Aorta (tissue), 5 donors: ENCODE results near the gene DENND6B. TPM values are rescaled to one million over a fixed set of nuclear protein-coding genes. Genes with fewer than 3 reads are reported as not detected.

Source experiments
- ATAC-seq: fragments of 200-7000 bp; cut with Tn5 transposase; one replicate; pipeline ENCODE4 v1.9.1; 2022; ENCODE audit warnings: moderate library complexity; ENCODE audit not compliant: low FRiP score
- DNase-seq, 2 donors: peaks; one replicate each; pipeline ENCODE4 v3.0.0-alpha.2; 2020
- H3K27ac ChIP-seq, 2 donors: one replicate each; pipeline ENCODE4 v1.5.1; 2013; ENCODE audit warnings: low read length in 2 of 2, mild to moderate bottlenecking in 2 of 2, moderate library complexity in 2 of 2, control low read depth in 1 of 2, inconsistent platforms in 1 of 2, low read depth in 1 of 2
- H3K27me3 ChIP-seq, 2 donors: one replicate each; pipeline ENCODE4 v1.6.1; 2013; ENCODE audit warnings: control low read depth in 1 of 2, low read length in 1 of 2, mild to moderate bottlenecking in 1 of 2, moderate library complexity in 1 of 2; ENCODE audit not compliant: insufficient read depth in 2 of 2, control insufficient read depth in 1 of 2
- H3K36me3 ChIP-seq, 2 donors: one replicate each; pipeline ENCODE4 v1.6.1; 2013; ENCODE audit warnings: control low read depth in 1 of 2, low read length in 1 of 2, mild to moderate bottlenecking in 1 of 2; ENCODE audit not compliant: insufficient read depth in 2 of 2, control insufficient read depth in 1 of 2
- H3K4me1 ChIP-seq, 2 donors: one replicate each; pipeline ENCODE4 v1.6.1; 2013; ENCODE audit warnings: low read length in 2 of 2, control low read depth in 1 of 2, mild to moderate bottlenecking in 1 of 2, moderate library complexity in 1 of 2; ENCODE audit not compliant: insufficient read depth in 2 of 2, control insufficient read depth in 1 of 2
- H3K4me3 ChIP-seq, 2 donors: one replicate each; pipeline ENCODE4 v1.5.1; 2013; ENCODE audit warnings: low read length in 2 of 2, control low read depth in 1 of 2, mild to moderate bottlenecking in 1 of 2
- H3K9me3 ChIP-seq: one replicate; pipeline ENCODE4 v1.6.1; 2013; ENCODE audit warnings: mild to moderate bottlenecking, low read length; ENCODE audit not compliant: control insufficient read depth
- WGBS, 2 donors: extraction: QIAGEN DNeasy Blood & Tissue Kit; methylation state at CpG; one replicate each; pipeline ENCODE4 v1.1.7; 2013; 5-methylcytosine and 5-hydroxymethylcytosine counted together
- intact Hi-C, 2 donors: fragments of 100-400 bp; cut with DNase I; formaldehyde crosslinking; loops; one replicate each; pipeline versions ENCODE4 v1.14.2 to v1.15.0; 2022
- polyA plus RNA-seq, 2 donors: library from polyadenylated mRNA; stranded (reverse); fragments of 200-250 nt; gene quantifications; one replicate each; pipeline ENCODE4 v1.2.3, GENCODE V29; 2013
- total RNA-seq, 2 donors: library from RNA; stranded (reverse); fragmentation: NEBNext Ultra II Directional; extraction: Animal tissue kit (Norgen Biotek cat#: 25700); gene quantifications; one replicate each; pipeline ENCODE4 v1.2.1, GENCODE V29; 2021
- donor health status: healthy with polysubstance abuse.
- donor health status: Bipolar disorder and iron deficiency.
- donor health status: DM: no; HTN: no; CAD: no.
- donor health status: DM: no; HTN: no; CAD: no.
- donor health status: DM: yes; HTN: yes; CAD: no.

The DENND6B gene
- total and polyA plus RNA-seq, 4 donors = 0.25 to 7.5 (median 4.7) TPM

DNA sequence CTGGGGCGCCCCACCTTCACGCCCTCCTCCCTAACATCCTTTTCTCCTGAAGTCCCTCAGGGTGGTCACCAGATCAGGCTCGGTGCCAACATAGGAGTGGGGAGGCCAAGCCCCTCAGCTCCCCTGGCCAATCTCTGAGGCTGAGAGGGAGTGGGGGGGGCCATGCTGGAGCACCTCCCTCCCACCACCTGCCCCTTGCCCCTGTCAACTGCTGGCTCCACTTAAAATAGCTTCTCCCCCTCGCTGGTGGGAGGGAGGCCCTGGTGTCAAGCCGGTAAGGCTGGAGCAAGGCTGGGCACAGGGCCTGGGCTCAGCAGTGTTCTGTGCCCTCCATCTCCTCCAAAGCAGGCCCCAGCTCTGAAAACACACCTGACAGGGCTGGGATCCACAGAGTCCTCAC is 24.2 kb downstream of the DENND6B start:
- Histone ChIP-seq H3K27me3 (no peaks in the 10 kb centered on the region), H3K4me1 (peaks cover 0 to 5% of the 10 kb centered on the region in 2 donors), H3K36me3 (no peaks in the 10 kb centered on the region), H3K27ac (no peak overlapping the region), H3K9me3 (no peaks in the 10 kb centered on the region), H3K4me3 (no peak overlapping the region)
- intact Hi-C loops = no loop called here
- DNase-seq (no peak), ATAC-seq (no peak)
- WGBS, 2 donors = 51% methylated on average over 5 of the region's 5 CpGs

GRCh38 chr22:50302041-50302541 is 24.7 kb downstream of the DENND6B start:
- intact Hi-C loops = no loop called here
- H3K4me3 ChIP-seq = no peak overlapping the region
- ATAC-seq = no peak

DNA sequence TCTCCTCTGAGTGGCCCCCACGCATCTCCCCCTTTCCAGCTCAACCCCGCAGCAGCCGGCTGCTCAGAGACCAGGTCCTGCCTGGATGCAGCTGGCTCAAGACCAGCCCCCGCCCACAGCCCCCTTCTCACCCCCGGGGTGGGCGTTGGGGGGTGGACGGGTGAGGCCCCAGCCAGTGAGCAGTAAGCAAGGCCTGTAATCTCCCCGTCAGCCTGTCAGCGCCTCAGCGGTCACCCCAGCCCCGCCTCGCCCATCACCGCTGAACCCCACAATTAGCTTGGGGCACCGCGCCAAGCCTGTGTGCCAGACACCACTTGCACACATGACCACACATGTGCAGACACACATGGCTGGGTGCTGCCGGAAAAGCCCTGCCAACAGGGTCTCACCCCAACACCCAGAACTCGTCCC is 25.2 kb downstream of the DENND6B start:
- Histone ChIP-seq H3K36me3 (no peaks in the 10 kb centered on the region), H3K27me3 (no peaks in the 10 kb centered on the region), H3K4me3 (no peak overlapping the region), H3K4me1 (peaks cover 0 to 5% of the 10 kb centered on the region in 2 donors), H3K9me3 (no peaks in the 10 kb centered on the region), H3K27ac (no peak overlapping the region)
- ATAC-seq (no peak), DNase-seq (no peak)
- 66 to 67% methylated on average over 17 of the region's 17 CpGs for WGBS, 2 donors
- intact Hi-C loops = no loop called here

More at GRCh38 chr22:50302041-50302541, 24.7 kb downstream of the DENND6B start:
- WGBS, 2 donors = 44 to 52% methylated on average over 9 of the region's 9 CpGs
- Histone ChIP-seq H3K4me1 (peaks cover 0 to 5% of the 10 kb centered on the region in 2 donors), H3K9me3 (no peaks in the 10 kb centered on the region), H3K27ac (no peak overlapping the region), H3K27me3 (no peaks in the 10 kb centered on the region), H3K36me3 (no peaks in the 10 kb centered on the region)
- DNase-seq = no peak

DNA sequence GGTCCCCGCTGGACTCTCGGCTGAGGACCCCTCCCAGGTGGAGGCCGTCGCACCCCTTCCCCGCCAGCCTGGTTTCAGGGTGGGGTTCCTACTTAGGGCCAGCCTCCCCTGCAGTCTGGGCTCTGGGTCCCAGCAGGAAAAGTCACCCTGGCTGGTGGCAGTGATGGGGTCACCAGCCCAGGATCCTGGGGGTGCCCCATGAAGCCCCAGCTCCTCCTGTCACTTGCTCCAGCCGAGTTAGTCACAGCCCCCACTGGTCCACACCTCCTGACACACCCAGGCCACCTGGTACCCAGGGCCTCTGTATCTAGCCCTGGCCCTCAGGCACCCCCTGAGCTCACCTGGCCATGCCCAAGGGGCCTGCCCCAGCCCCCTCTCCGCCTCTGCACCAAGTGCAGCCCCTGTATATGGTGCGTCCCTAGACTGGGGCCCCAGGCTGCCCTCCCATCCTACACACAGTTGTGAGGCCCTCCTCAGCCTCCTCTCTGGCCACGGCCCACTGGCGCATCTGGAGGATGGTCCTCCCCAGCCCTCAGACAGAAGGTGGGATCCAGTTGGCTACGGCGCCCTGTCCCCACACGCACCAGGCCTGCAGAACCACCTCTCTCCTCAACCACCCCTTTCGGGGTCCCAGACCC is 26.1 kb downstream of the DENND6B start:
- Histone ChIP-seq H3K9me3 (no peaks in the 10 kb centered on the region), H3K4me3 (no peak overlapping the region), H3K36me3 (no peaks in the 10 kb centered on the region), H3K4me1 (peaks cover 0 to 5% of the 10 kb centered on the region in 2 donors), H3K27me3 (no peaks in the 10 kb centered on the region), H3K27ac (no peak overlapping the region)
- intact Hi-C loops = no loop called here
- ATAC-seq = no peak
- WGBS, 2 donors = 88 to 91% methylated on average over 13 to 14 of the region's 14 CpGs
- DNase-seq = no peak

GRCh38 chr22:50299785-50300619 is 26.8 kb downstream of the DENND6B start:
- Histone ChIP-seq H3K4me3 (no peak overlapping the region), H3K9me3 (no peaks in the 10 kb centered on the region), H3K4me1 (peaks cover 0 to 5% of the 10 kb centered on the region in 2 donors), H3K27ac (no peak overlapping the region), H3K36me3 (no peaks in the 10 kb centered on the region), H3K27me3 (no peaks in the 10 kb centered on the region)
- no peak for DNase-seq
- WGBS, 2 donors = 57 to 67% methylated on average over 75 to 93 of the region's 93 CpGs
- ATAC-seq = no peak
- intact Hi-C loops = no loop called here

DNA sequence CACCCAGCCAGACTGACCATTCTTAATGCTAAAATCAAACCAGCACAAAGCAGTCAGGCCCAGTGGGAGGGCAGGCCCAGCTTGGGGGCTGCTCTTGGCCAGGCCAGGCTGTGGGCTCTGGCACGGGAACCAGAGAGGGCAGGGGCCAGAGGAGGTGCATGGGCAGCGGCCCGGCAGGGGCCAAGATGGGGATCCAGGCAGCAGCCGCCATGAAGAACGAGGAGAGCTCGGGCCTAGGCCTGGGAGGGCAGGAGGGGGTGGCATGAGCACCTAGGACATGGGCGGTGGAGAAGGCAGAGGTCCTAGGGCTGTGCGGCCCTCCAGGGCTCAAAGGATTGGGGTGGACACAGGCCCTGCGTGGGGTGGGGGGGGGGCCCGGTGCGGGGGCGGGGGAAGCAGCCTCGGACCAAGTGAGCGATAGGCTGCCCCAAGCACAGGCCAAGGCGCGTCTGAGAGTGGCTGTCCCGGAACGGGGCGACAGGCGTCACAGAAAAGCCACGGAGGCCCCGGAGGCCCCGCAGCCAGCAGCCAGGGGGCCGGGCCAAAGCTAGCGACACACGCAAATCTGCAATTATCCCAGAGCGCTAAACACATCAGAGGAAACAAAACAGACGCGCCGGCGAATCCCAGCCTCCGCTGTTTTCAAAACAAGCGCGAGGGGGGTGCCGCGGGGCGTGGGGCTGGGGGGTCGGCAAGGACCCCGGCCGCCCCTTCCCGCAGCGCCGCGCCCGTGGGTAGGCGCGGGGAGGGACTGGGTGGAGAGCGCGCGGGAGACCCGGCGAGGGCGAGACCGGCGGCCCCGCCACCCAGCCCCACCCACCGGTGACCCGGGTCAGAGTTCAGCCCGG is 27.7 kb downstream of the DENND6B start:
- H3K27ac ChIP-seq = no peak overlapping the region
- no peaks in the 10 kb centered on the region for H3K36me3 ChIP-seq
- 66 to 70% methylated on average over 38 to 59 of the region's 59 CpGs for WGBS, 2 donors
- intact Hi-C loops = no loop called here
- H3K4me3 ChIP-seq = no peak overlapping the region
- peaks cover 0 to 2% of the 10 kb centered on the region in 2 donors for H3K4me1 ChIP-seq
- H3K9me3 ChIP-seq = no peaks in the 10 kb centered on the region
- ATAC-seq = no peak
- H3K27me3 ChIP-seq = no peaks in the 10 kb centered on the region
- no peak for DNase-seq

- intact Hi-C loops = no loop called here
- no peaks in the 10 kb centered on the region for H3K4me1 ChIP-seq
- DNase-seq = no peak
- no peak for ATAC-seq
- no peaks in the 10 kb centered on the region for H3K27me3 ChIP-seq
- no peak overlapping the region for H3K4me3 ChIP-seq
- 78 to 80% methylated on average over 4 of the region's 4 CpGs for WGBS, 2 donors
- no peak overlapping the region for H3K27ac ChIP-seq
- H3K9me3 ChIP-seq = no peaks in the 10 kb centered on the region
- H3K36me3 ChIP-seq = no peaks in the 10 kb centered on the region
Measured at GRCh38 chr22:50298266-50298637, 28.6 kb downstream of the DENND6B start.

DNA sequence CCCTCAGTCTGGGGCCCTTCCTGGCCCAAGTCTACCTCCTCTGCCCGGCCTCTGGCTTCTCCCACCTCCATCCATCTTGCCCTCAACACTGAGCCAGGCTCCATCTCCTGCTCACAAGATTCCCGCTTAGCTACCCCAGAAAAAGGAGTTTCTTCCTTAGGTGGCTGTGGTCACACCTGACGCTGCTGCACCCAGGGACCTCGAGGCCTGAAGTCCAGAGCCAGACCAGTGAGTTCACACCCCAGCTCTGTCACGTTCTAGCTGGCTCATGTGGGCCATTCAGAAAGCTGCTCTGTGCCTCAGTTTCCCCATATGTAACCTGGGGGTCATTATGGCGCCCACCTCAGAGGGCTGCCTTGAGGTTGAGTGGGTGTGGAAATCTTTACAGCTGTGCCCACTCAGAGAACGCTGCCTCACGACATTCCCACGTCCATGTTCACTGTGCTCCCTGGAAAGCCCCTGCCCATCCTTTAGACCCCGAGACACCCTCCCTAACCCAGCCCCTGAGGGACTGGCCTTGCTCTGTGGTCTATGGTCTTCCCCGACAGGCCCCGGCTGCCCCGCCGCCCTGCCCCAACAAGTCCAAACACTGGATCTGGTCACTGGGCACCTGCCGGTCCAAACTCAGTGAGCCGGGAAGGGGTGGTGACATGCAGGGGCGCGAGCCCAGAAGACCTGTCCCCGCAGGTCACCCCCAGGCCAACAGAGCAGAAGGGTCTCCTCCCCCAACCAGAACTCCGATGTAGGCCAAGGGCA is 29.1 kb downstream of the DENND6B start:
- H3K27ac ChIP-seq = no peak overlapping the region
- no peak for DNase-seq
- WGBS, 2 donors = 86 to 88% methylated on average over 19 to 20 of the region's 20 CpGs

More for the DNA sequence above, 29.1 kb downstream of the DENND6B start:
- H3K27me3 ChIP-seq = no peaks in the 10 kb centered on the region
- H3K4me3 ChIP-seq = no peak overlapping the region
- no peak for ATAC-seq
- intact Hi-C loops = no loop called here
- no peaks in the 10 kb centered on the region for H3K36me3 ChIP-seq
- H3K9me3 ChIP-seq = no peaks in the 10 kb centered on the region
- H3K4me1 ChIP-seq = no peaks in the 10 kb centered on the region
